GM19397 (cell line): ENCODE measurements around the gene WFIKKN1.

Source experiments
- ATAC-seq: cut with Tn5 transposase; IDR thresholded peaks from one replicate; pipeline ENCODE4 v1.9.1; 2021; ENCODE audit warnings: mild to moderate bottlenecking, moderate library complexity; ENCODE audit not compliant: unreplicated experiment

The WFIKKN1 gene

DNA sequence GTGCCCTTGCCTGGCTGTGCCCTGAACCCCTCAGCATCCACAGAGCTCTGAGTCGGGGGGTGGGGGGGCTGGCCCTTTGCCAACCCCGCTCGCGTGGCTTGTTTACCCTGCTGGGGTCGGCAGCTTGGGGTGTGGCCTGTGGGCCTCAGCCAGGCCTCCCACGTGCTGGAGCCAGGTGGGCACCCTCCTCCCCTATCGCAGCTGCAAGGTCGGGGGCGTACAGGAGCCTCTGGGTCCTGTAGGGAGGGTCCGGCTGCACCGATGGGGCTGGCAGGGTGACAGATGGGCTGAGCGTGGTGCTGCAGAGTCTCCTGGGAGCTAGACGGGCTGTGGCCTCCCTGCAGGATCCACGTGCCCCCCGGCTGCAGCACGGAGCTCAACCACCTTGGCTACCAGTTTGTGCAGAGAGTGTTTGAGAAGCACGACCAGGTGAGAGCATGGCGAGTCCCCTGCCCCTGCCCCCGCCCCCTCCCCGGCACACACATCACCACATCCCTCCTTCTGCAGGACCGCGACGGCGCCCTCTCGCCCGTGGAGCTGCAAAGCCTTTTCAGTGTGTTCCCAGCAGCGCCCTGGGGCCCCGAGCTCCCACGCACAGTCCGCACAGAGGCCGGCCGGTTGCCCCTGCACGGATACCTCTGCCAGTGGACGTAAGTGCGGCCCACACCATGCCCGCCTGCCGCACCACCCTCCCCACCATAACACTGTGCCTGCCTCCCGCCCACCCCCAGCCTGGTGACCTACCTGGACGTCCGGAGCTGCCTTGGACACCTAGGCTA is 40.8 kb downstream of the WFIKKN1 start:
- no peak for ATAC-seq

DNA sequence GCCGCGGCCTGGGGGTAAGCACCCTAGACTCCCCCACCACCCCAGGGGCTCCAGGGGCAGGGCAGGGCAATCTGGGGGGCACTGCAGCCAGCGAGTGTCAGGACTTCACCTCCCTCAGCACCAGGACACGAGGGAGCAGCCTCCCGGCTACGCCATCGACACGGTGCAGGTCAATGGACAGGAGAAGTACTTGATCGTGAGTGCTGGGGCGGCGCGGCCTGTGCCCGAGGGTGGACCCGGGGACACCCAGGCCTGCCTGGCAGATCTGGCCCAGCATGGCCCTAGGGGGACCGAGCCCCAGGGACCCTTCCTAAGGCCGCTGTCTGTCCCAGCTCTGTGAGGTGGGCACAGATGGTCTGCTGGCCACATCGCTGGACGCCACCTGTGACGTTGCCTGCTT is 41.6 kb downstream of the WFIKKN1 start:
- no peak for ATAC-seq

DNA sequence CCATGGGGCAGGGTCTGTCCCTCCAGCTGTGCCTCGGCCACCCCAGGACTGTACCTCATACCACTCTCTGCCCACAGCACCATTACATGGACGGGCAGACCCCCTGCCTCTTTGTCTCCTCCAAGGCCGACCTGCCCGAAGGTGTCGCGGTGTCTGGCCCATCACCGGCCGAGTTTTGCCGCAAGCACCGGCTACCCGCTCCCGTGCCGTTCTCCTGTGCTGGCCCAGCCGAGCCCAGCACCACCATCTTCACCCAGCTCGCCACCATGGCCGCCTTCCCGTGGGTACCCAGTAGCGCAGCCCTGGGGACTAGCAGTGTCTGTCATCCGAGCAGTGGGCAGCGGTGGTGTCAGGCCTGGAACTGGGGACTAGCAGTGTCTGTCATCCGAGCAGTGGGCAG is 42.1 kb downstream of the WFIKKN1 start:
- no peak for ATAC-seq

DNA sequence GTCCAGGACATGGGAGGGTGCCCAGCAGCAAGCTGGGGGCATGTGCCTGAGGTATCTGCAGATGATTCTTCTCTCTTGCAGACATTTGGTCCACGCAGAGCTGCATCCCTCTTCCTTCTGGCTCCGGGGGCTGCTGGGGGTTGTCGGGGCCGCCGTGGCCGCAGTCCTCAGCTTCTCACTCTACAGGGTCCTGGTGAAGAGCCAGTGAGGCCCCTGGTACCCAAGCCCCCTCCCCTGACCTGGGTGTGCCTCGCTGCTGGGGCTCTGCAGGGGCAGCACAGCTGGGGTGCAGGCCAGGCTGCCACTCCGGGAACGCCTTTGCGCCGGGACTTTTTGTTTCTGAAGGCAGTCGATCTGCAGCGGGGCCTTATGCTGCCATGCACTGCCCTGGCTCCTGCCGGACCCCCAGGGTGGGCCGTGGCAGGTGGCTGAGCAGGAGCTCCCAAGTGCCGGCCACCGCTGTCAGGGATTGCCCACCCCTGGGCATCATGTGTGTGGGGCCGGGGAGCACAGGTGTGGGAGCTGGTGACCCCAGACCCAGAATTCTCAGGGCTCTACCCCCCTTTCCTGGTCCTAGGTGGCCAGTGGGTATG is 42.7 kb downstream of the WFIKKN1 start:
- ATAC-seq: no peak

DNA sequence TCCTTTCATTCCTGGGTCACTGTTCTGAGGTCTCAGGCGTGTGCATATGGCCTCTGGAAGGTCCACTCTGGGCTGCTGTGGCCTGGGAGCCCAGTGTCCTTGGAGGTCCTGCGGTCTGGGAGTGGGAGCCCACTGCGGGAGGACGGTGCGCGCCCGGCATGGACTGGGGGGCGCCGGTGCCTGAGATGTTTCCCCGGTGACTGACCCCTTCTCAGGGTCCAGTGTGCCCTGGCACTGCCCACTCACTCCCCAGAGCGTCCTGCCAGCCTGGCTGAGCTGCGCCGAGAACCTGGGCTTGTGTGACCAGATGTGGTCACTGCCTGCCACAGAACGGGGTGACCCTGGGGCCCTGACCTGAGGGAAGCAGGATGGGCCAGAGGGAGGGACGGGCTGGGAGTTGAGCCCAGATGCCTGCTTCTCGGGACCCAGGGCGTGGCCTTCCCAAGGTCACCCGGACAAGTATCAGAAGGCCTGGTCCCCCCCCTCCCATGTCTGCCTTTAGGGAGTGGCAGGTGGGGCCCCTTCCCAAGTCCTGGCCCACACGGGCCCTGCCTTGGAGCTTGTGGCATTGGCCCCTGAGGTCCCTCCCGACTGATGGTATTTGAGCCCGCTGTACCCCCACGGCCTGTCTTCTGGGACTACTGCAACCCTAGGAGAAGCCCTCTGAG is 43.6 kb downstream of the WFIKKN1 start:
- no peak for ATAC-seq

DNA sequence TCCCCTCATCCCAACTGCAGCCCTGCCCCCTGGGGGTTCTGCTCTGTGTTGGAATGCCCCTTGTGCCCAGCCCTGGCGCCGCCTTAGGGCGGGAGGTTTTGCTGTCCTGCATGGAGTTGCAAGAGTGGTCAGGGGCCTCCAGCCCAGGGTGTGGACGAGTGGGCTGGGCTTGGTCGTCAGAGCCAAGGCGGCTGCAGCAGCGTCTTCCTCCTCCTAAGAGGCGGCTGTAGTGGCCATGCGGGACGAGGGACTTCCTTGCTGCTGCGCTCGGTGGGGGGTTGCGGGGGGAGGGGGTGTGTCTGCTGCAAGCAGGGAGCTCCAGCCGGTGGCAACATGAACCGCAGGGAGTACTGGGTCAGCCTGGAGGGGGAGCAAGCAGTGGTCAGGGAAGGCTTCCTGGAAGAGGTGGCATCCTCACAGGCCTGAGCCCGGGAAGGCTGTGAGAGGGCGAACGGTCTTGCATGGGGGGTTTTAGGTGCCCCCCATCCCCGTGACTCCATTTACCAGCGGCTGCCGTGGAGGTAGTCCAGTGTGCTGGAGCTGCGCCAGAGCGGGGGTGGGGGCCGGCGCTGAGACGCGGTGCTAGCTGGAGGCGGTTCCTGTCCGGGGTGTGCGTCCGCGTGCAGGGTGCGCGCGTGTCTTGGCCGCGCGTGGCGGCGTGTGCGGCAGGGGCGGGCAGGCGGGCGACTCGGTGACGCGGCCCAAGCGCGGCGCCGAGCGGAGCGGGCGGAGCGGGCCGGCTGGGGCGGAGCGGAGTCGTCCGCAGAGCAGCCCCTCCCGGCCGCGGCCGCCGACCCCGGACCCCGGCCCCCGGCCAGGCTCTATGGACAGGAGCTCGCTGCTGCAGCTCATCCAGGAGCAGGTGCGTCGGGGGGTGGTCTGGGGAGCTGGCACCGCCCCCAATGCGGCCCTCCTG is 44.4 kb downstream of the WFIKKN1 start, which contains the start of gene RHBDL1:
TSS of gene RHBDL1 (plus strand) at position 704 of the 916 bp plus-strand sequence. CDS start at position 824, 120 bp downstream.
- ATAC-seq: no peak

DNA sequence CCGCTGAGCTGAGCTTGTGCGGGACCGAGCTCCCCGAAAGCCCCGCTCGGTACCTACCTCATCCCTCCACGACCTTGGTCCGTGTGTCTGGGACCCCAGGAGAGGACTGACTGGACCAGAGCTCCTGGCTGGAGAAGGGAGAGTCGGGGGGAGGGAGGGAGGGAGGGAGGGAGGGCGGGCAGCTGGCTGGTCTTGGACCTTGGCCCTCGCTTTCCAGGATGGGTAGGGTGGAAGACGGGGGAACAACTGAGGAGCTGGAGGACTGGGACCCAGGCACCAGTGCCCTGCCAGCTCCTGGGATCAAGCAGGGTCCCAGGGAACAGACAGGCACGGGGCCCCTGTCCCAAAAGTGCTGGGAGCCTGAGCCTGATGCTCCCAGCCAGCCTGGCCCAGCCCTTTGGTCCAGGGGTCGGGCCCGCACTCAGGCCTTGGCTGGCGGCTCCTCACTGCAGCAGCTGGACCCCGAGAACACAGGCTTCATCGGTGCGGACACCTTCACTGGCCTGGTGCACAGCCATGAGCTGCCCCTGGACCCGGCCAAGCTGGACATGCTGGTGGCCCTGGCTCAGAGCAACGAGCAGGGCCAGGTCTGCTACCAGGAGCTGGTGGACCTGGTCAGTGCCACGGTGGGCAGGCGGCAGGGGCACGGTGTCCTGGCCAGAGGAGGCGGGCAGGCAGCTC is 45.2 kb downstream of the WFIKKN1 start:
- no peak for ATAC-seq

DNA sequence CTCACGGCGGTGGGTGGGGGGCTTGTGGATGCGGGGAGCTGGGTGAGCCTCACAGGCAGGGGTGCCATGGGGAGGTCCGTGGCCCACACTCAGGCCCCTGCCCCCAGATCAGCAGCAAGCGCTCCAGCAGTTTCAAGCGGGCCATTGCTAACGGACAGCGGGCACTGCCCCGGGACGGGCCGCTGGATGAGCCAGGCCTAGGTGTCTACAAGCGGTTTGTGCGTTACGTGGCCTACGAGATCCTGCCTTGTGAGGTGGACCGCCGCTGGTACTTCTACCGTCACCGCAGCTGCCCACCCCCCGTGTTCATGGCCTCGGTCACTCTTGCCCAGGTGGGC is 45.7 kb downstream of the WFIKKN1 start:
- ATAC-seq: no peak

DNA sequence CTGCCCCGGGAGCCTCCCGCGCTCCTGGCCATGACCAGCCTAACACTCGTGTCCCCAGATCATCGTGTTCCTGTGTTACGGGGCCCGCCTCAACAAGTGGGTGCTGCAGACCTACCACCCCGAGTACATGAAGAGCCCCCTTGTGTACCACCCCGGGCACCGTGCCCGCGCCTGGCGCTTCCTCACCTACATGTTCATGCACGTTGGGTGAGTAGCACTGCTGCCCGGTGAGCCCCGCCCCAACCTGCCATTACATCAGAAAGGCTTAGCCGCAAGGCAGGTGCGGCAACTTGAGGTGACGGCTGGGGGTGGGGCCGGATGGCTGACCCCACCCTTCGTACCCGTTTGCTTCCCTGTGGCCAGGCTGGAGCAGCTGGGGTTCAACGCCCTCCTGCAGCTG is 46.1 kb downstream of the WFIKKN1 start:
- ATAC-seq: no peak

DNA sequence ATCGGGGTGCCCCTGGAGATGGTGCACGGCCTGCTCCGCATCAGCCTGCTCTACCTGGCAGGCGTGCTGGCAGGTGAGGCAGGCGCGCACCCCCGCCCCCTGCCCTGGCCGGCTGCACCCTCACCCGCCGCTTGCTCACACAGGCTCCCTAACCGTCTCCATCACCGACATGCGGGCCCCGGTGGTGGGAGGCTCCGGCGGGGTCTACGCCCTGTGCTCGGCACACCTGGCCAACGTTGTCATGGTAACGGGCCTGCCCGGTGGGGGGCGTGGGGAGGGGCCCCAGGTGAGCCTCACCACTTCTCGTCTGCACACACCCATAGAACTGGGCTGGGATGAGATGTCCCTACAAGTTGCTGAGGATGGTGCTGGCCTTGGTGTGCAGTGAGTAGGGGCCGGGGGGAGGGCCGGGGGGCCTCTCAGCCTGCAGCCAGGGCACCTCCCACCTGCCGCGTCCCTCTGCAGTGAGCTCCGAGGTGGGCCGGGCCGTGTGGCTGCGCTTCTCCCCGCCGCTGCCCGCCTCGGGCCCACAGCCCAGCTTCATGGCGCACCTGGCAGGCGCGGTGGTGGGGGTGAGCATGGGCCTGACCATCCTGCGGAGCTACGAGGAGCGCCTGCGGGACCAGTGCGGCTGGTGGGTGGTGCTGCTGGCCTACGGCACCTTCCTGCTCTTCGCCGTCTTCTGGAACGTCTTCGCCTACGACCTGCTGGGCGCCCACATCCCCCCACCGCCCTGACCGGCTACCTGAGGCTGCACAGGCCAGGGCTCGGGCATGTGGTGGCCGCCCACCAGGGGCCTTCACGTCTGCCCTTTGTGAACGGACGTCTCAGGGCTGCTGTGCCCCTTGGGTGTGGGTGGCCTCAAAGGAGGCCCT is 46.8 kb downstream of the WFIKKN1 start:
- ATAC-seq: no peak

DNA sequence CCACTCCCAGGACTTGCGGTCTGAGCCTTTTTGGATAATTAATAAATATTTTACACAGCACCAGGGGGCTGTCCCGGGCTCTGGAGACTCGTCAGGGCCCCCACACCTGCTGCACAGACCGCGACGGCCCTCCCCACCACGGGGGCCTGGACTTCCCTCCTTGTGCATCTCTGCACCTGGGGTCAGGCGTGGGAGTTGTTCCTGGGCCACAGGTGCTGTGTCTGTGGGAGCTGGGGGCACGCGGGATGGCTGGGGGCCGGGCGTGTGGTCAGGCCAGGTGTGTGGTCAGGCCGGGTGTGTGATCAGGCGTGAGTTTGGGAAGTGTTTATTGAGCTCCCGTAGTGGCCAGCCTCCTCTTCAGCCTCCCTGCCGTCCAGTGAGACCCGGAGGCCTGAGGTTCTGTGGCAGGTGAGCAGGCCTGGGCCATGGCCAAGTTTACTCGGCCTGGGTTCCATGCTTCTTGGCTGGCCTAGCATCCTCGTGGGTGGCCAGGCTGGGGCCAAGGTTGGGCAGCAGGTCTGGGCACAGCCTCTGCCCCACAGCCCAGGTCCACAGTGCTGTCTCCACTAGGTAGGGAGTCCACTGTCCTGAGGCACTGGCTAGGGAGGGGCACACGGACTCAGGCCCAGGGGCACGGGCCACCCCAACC is 47.5 kb downstream of the WFIKKN1 start:
- no peak for ATAC-seq

DNA sequence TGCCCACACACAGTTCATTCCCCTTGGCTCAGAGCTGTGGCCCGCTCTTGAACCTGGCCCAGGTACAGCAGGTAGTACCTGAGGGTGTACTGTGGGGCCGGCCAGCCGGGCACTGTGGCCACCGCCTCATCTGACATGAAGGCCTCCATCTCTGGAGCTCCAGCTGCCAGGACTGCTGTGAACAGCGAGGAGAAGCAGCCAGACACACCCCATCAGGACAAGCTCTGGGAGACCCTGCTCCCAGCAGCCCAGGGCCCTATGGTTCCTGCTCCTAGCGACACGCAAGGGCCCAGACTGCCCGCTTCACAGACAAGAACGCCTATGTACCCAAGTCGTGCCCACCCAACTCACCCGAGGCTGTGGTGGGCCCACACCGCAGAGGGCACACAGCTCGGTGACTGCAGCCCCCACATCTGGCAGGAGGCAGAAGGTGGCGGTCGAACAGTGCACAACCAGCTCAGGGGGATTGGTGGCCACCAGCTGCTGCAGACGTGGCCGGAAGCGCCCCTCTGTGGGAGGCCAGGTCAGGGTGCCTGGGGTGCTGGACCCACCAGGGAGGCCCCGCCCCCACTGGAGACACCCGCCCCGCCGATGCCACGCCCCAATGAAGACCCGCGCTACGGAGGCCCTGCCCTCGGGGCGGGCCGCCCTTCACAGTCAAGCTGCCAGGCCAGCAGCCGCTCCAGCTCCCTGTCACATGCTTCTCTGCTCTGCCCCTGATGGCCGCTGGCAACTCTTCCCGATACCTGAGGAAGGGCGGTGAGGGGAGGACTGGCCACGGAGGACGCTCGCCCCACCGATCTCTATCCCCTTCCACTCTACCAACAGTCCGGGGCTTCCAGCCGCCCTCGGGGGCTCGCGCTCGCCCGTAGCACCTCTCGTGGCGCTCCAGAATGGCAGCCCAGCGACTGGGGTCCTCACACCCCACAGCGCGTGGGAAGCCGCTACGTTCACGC is 48.4 kb downstream of the WFIKKN1 start:
- ATAC-seq: peak; percentile 1

DNA sequence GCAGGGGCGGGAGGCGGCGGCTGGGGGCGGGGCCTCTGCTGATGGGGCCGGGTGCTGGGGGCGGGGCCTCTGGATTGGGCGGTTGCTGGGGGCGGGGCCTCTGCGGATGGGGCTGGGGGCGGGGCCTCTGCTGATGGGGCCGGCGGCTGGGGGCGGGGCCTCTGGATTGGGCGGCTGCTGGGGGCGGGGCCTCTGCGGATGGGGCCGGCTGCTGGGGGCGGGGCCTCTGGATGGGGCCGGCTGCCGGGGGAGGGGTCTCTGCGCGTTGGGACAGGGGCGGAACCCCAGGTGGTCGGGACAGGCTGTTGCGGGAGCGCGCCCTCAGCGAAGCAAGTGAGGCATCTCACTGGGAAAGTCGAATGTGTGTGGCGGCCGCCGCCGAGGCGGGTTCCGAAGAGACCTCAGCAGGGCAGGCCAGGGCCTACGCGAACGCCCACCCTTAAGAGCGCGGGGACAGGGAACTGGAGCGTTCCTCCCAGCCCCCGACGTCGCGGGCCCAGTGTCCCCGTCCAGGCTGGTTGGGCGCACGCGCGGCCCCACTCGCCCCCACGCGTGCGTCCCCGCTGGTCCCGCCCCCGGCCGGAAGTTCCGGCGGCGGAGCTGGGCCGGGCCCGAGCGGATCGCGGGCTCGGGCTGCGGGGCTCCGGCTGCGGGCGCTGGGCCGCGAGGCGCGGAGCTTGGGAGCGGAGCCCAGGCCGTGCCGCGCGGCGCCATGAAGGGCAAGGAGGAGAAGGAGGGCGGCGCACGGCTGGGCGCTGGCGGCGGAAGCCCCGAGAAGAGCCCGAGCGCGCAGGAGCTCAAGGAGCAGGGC is 49.2 kb downstream of the WFIKKN1 start, which contains the start of gene STUB1:
TSS of gene STUB1 (plus strand) at position 597 of the 811 bp plus-strand sequence. CDS start at position 713, 116 bp downstream.
- peak; percentile 47 for ATAC-seq

DNA sequence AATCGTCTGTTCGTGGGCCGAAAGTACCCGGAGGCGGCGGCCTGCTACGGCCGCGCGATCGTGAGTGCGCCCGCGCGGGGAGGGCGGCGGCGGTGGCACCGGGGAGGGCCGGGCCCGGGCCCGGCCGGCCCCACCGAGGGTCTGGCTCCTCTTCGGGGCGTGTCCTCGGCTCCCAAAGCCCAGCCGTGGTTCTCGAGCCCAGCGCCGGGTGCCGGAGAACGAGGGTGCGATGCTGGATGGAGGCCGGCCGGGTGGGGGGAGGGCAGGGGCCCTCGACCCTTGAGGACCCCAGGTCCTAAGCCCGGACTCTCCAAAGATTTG is 49.8 kb downstream of the WFIKKN1 start:
- ATAC-seq: no peak

DNA sequence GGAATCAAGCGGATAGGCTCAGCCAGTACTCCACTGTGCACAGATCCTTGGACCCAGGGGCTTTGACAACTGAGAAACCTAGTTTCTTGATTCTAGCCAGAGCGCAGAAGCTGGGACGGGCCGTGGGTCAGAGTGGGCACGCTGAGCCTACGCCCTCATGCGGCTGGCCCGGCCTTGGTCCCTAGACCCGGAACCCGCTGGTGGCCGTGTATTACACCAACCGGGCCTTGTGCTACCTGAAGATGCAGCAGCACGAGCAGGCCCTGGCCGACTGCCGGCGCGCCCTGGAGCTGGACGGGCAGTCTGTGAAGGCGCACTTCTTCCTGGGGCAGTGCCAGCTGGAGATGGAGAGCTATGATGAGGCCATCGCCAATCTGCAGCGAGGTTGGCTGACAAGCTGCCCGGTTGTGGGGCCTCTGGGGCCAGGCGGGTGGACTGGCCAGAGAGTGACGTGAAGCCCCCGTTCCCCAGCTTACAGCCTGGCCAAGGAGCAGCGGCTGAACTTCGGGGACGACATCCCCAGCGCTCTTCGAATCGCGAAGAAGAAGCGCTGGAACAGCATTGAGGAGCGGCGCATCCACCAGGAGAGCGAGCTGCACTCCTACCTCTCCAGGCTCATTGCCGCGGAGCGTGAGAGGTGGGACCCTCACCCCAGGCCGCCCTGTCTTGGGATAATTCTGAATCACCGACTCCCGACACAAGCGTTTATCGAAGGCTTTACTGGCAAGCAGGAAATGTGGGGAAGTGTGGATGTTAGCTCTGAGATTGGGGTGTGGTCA is 50.4 kb downstream of the WFIKKN1 start:
- ATAC-seq: no peak

DNA sequence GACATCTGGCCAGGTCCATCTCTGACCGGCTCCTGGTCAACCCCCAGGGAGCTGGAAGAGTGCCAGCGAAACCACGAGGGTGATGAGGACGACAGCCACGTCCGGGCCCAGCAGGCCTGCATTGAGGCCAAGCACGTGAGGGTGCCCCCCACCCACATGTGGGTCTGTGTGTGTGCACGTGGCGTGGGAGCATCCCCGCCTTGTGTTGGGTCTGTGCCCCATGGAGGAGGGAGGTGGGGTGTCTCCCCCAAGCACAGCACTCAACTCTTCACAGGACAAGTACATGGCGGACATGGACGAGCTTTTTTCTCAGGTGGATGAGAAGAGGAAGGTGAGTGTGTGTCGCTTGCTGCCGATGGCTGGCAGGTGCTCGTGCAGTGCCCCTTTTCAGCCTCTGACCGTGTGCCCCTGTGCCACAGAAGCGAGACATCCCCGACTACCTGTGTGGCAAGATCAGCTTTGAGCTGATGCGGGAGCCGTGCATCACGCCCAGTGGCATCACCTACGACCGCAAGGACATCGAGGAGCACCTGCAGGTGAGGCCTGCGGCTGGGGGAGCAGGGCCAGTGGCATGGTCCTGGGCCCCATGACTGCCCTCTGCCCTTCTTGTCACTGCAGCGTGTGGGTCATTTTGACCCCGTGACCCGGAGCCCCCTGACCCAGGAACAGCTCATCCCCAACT is 51.1 kb downstream of the WFIKKN1 start:
- no peak for ATAC-seq
